DMS 273 (cell line): ENCODE measurements around the gene AGBL3.
"Not testable (repeated sequence)": the region's sequence is repeated elsewhere in the genome, so short reads cannot be mapped to it uniquely, and the experiment has no call there.

ENCODE experiments used
- DNase-seq: peaks from one replicate; lab custom pipeline; 2025; ENCODE audit not compliant: unreplicated experiment; lab: John Stamatoyannopoulos, UW

Gene AGBL3

DNA sequence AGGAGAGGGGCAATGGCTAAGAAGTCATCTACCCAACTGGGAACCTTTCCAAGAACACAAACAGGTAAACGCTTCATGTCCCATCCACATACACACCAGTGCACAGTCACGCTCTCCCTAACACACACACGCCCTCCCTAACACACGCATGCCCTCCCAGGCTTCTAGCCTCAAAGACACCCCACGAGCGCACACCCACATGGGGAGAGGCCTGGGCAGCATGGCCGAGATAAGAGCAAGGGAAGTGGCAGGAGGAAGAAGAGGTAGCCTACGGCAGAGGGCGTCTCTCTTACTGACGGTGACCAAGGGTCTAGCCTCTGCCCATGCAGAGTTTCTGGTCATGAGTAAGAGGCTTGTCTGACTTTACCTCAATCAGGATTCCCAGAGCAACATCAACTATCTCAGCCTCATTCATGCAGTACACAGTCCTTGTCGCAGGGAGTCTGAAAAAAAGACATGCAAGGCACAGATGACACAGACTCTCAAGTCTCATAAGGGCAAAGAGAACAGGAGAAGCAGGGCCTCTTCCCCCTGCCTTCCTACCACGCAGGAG, 181.1 kb downstream of the AGBL3 start:
- DNase-seq = no peak

- DNase-seq = peak; percentile 27
Measured at GRCh38 chr7:135168001-135168400, 181.7 kb downstream of the AGBL3 start.

- DNase-seq = no peak
Measured at GRCh38 chr7:135168489-135169140, 182.3 kb downstream of the AGBL3 start.

- DNase-seq = peak; percentile 70
Measured at GRCh38 chr7:135169141-135169963, 183.0 kb downstream of the AGBL3 start.

- no peak for DNase-seq
Measured at GRCh38 chr7:135169964-135170273, 183.6 kb downstream of the AGBL3 start.

DNA sequence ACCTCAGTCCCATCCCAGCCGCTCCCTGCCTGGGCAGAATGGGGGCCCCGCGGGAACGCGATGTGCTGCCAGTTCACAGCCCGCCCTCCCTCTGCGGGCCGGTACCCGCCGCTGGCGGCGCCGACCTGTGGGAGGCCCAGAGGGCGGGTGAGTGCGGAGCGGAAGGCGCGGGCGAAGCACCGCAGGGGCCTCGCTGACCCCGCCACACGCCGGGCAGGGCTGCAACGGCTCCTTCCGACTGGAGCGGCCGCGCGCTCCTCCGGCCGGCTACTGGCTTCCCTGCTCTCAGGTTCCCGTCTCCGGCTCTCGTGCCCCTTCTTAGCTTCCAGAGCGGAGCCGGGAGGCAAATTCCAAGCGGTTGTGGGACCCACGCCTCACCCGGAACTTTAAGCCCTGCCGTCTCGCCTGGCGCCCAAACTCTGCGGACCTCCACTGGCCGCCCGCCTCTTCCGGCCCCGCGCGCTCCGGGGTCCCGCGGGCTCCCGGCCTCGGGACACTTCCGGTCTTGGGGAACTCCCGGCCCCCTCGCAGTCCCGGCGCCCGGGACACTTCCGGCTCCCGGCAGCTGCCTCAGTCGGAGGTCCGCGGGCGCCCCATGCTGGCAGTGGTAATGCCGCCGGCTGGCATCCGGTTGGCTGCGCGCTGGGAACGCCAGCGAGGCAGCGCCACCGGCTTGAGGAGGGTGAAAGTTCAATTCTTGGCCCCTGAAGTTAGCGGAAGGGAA, 184.1 kb downstream of the AGBL3 start, which contains the start of gene CYREN:
Gene CYREN (minus strand): TSS at position 434 of the 724 bp plus-strand sequence. CDS start 1,785 bp downstream, outside the sequence.
- peak; percentile 99 for DNase-seq

- DNase-seq = not testable (repeated sequence)
Measured at GRCh38 chr7:135170998-135171481, 184.7 kb downstream of the AGBL3 start.

- DNase-seq = not testable (repeated sequence)
Measured at GRCh38 chr7:135171581-135172291, 185.4 kb downstream of the AGBL3 start.

DNA sequence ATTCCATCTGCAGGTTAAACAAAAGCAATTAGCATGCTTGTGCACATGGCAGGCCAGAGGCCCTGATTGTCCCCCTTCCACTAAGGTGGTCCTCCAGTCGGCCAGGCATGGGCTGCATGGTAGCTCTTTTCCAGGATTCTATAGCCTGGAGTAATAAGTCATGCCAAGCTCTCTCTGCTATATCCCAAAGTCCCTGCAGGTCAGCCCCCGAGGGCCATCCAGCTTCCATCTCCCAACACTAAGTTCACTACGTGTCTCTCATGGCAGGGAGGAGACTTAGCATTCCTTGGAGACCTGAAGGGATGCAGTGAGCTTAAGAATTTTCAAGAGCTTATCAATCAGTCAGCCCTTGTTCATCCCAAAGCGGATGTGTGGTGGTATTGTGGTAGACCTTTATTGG, 187.6 kb downstream of the AGBL3 start:
- DNase-seq = not testable (repeated sequence)

DNA sequence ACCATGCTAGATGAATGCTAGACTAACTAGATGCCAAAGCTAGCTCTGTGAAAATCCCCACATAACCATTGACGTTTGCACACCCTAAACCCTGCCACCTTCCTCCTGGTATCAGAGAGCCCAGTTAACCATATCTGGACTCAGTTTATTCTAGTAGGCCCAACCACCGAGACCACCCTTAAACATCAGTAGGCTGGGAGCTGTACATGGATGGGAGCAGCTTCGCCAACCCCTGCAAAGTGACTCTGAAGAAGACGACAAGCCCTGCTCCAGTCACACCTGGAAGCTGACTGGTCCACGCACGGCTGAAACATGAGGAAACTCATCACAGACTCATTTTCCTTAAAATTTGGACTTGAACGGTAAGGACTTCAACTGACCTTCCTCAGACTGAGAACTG, 188.6 kb downstream of the AGBL3 start:
- DNase-seq = no peak

GRCh38 chr7:135175931-135176330, 189.6 kb downstream of the AGBL3 start:
- no peak for DNase-seq

- DNase-seq = no peak
Measured at GRCh38 chr7:135177028-135177696, 190.9 kb downstream of the AGBL3 start.

DNA sequence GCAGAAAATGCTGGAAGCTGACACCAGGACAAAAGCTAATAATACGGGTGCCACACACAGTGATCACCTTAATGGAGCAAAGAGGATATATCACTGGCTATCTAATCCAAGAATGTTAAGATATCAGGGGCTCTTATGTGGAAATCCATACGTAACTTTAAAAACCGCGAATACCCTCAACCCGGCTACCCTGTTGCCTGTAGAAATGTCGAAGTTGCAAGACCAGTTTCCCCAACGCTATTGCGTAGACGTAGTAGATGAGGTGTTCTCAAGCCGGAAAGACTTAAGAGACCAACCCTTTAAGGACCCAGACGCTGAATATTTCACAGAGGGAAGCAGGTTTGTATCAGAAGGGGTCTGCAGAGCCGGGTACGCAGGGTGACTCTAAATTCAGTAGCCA, 192.1 kb downstream of the AGBL3 start:
- DNase-seq = no peak

- DNase-seq = no peak
Measured at GRCh38 chr7:135179321-135179925, 193.1 kb downstream of the AGBL3 start.

DNA sequence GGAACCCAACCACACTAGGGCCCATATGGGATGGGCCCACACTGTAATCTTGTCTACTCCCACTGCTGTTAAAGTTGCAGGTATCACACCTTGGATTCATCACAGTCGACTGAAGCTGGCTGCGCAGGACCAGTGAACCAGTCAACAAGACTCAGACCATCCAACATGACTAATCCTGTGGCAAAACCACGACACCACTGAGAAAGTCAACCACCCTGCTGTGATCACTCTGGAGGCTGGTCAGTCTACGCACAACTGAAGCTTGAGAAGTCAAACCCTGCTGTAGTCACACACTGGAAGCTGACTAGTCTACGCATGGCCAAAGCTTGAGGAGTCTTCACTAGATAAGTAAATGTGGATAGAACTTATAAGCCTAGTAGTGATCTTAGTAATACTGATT, 193.8 kb downstream of the AGBL3 start:
- DNase-seq = no peak

DNA sequence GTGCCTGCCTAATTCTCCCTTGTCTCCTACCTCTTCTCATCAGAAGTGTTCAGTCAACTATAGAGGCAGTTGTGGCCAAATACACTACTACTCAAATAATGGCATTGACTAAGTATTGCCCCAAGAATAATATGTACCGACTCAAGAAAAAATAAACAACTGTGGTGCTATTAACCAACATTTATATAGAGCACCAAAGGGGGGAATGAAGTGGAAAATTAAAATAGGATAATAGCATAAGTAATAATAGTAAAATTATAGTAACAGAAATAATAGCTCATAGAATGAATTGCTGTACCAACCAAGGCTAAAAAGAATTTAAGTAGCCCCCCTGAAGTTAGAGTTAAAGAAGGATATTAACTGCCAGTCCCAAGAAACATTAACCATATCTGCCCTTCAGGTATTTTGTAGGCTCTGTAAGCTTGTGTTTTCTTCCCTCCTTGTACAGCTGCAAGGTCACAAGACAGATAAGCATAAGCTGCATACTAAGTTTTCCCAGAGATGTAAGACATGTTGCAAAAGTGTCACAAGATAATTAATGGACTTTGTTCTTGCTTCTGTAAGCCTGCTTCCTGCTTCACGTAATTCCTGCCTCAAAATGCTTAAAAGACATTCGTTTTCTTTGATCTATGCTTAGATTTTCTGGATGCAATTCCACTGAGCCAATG, 195.1 kb downstream of the AGBL3 start:
- DNase-seq = no peak

GRCh38 chr7:135181929-135182678, 195.8 kb downstream of the AGBL3 start:
- DNase-seq = no peak

DNA sequence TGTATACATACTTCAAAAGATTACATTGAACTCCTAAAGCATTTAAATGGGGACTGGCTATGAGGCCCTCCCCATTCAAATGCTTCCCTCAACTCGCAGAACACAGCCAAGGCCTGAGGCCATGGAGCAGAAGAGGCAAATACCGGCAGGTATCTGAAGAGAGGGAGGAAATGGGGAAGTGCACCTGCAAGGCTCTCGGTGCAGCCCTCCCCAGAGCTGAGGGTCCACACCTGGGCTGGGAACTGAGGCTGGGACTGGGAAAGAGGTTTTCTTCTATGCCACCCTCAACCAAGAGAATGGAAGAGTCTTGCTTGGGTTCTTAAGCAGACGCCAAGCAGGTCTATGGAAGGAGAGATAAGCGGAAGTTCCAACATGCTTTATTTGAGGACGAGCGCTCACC, 197.2 kb downstream of the AGBL3 start:
- DNase-seq = no peak
